SIG-M5 treated with dmso at 0.1 percent for 504 hours (cell line): ENCODE data around the gene BTBD9.

Source experiments
- DNase-seq: peaks from one replicate; lab custom pipeline; 2025; ENCODE audit not compliant: unreplicated experiment; lab: John Stamatoyannopoulos, UW

The BTBD9 gene

GRCh38 chr6:38512211-38512610, 127.5 kb downstream of the BTBD9 start:
- DNase-seq: no peak

- no peak for DNase-seq
These were observed 129.5 kb downstream of the BTBD9 start for GRCh38 chr6:38510205-38510604.

- no peak for DNase-seq
These were observed 130.0 kb downstream of the BTBD9 start for GRCh38 chr6:38509713-38510112.

GRCh38 chr6:38508894-38509293, 130.8 kb downstream of the BTBD9 start:
- peak; percentile 30 for DNase-seq

GRCh38 chr6:38508286-38508685, 131.4 kb downstream of the BTBD9 start:
- no peak for DNase-seq

GRCh38 chr6:38507173-38507572, 132.6 kb downstream of the BTBD9 start:
- DNase-seq: no peak

- DNase-seq: no peak
These were observed 133.9 kb downstream of the BTBD9 start for GRCh38 chr6:38505826-38506225.

GRCh38 chr6:38504996-38505395, 134.7 kb downstream of the BTBD9 start:
- DNase-seq: no peak

- DNase-seq: no peak
These were observed 135.6 kb downstream of the BTBD9 start for GRCh38 chr6:38503960-38504682.

GRCh38 chr6:38503032-38503773, 136.5 kb downstream of the BTBD9 start:
- no peak for DNase-seq

- DNase-seq: no peak
These were observed 137.3 kb downstream of the BTBD9 start for GRCh38 chr6:38502423-38502822.

GRCh38 chr6:38501931-38502330, 137.8 kb downstream of the BTBD9 start:
- no peak for DNase-seq

GRCh38 chr6:38499529-38500096, 140.1 kb downstream of the BTBD9 start:
- no peak for DNase-seq

GRCh38 chr6:38498805-38499445, 140.8 kb downstream of the BTBD9 start:
- DNase-seq: no peak

- no peak for DNase-seq
These were observed 141.6 kb downstream of the BTBD9 start for GRCh38 chr6:38498085-38498484.

- DNase-seq: no peak
These were observed 142.2 kb downstream of the BTBD9 start for GRCh38 chr6:38497546-38497945.

- no peak for DNase-seq
These were observed 143.7 kb downstream of the BTBD9 start for GRCh38 chr6:38495922-38496635.

- no peak for DNase-seq
These were observed 144.2 kb downstream of the BTBD9 start for GRCh38 chr6:38495518-38495917.

GRCh38 chr6:38493931-38494547, 145.7 kb downstream of the BTBD9 start:
- peak; percentile 33 for DNase-seq

- DNase-seq: no peak
These were observed 147.7 kb downstream of the BTBD9 start for GRCh38 chr6:38492031-38492430.

- DNase-seq: no peak
These were observed 149.8 kb downstream of the BTBD9 start for GRCh38 chr6:38489951-38490350.
